PC-9 (cell line): ENCODE measurements around the gene CC2D2A. TPM values are rescaled to one million over a fixed set of nuclear protein-coding genes. Genes with fewer than 3 reads are reported as not detected.

Source experiments
- BruUV-seq: library from RNA; stranded (reverse); fragments of 400-500 nt; replicated peaks from 2 replicates; lab custom pipeline; 2021; lab: Mats Ljungman, UMichigan
- CTCF ChIA-PET: fragments of 300-600 bp; sonication (Branson Sonifier 250); formaldehyde crosslinking; loops from one replicate; lab custom pipeline; 2022; ENCODE audit warnings: antibody characterized with exemption; lab: Charles Lee
- POLR2A ChIA-PET: fragments of 300-600 bp; sonication (Branson Sonifier 250); formaldehyde crosslinking; loops from one replicate; lab custom pipeline; 2022; ENCODE audit warnings: antibody characterized with exemption; ENCODE audit not compliant: unreplicated experiment; lab: Charles Lee
- DNase-seq, 2 experiments: peaks; one replicate each; pipeline versions ENCODE4 v3.0.0 to v3.0.0-alpha.2; 2015 to 2022; ENCODE audit warnings: mixed read lengths in 1 of 2
- H2AFZ ChIP-seq: fragments of 200-600 bp; sonication (generic); 2 replicates; pipeline ENCODE4 v1.8.1; 2017; ENCODE audit warnings: antibody characterized with exemption
- H3F3A ChIP-seq: fragments of 200-600 bp; sonication (generic); 2 replicates; pipeline ENCODE4 v1.8.1; 2017; ENCODE audit warnings: antibody characterized with exemption, mild to moderate bottlenecking, low read depth; ENCODE audit not compliant: insufficient read depth
- H3K27ac ChIP-seq: fragments of 200-600 bp; sonication (generic); 2 replicates; pipeline ENCODE4 v1.6.1; 2016; ENCODE audit warnings: mixed run types
- H3K27me3 ChIP-seq: fragments of 200-600 bp; sonication (generic); 2 replicates; pipeline ENCODE4 v1.6.1; 2016; ENCODE audit warnings: low read depth, mixed run types; ENCODE audit not compliant: insufficient read depth
- H3K36me3 ChIP-seq: fragments of 200-600 bp; sonication (generic); 2 replicates; pipeline ENCODE4 v1.6.1; 2016; ENCODE audit warnings: low read depth, mixed run types
- H3K4me1 ChIP-seq: fragments of 200-600 bp; sonication (generic); replicated peaks from 2 replicates; pipeline ENCODE4 v1.6.1; 2016; ENCODE audit warnings: mixed run types; ENCODE audit not compliant: insufficient read depth
- H3K4me2 ChIP-seq: fragments of 200-600 bp; sonication (generic); 2 replicates; pipeline ENCODE4 v1.6.1; 2017; ENCODE audit warnings: mixed run types
- H3K4me3 ChIP-seq: fragments of 200-600 bp; sonication (generic); 2 replicates; pipeline ENCODE4 v1.6.1; 2016; ENCODE audit warnings: mixed run types
- H3K79me2 ChIP-seq: fragments of 200-600 bp; sonication (generic); 2 replicates; pipeline ENCODE4 v1.6.1; 2017; ENCODE audit warnings: low read depth, mixed run types
- H3K9me2 ChIP-seq: fragments of 200-600 bp; sonication (generic); 2 replicates; pipeline ENCODE4 v1.8.1; 2017; ENCODE audit warnings: mild to moderate bottlenecking; ENCODE audit not compliant: insufficient read depth
- H3K9me3 ChIP-seq: fragments of 200-600 bp; sonication (generic); 2 replicates; pipeline ENCODE4 v1.8.1; 2016; ENCODE audit warnings: low read depth; ENCODE audit not compliant: insufficient read depth
- H4K20me1 ChIP-seq: fragments of 200-600 bp; sonication (generic); 2 replicates; pipeline ENCODE4 v1.8.1; 2017; ENCODE audit not compliant: insufficient read depth
- EZH2 ChIP-seq: fragments of 200-600 bp; sonication (generic); IDR thresholded peaks from 2 replicates; pipeline ENCODE4 v1.8.0; 2017; ENCODE audit warnings: antibody characterized with exemption, low read depth
- intact Hi-C: fragments of 100-400 bp; cut with micrococcal nuclease; formaldehyde crosslinking; loops from one replicate; pipeline ENCODE4 v1.10.0; 2022; ENCODE audit not compliant: unreplicated experiment
- total RNA-seq: library from RNA; stranded (reverse); gene quantifications from 2 replicates; pipeline ENCODE4 v1.2.3, GENCODE V29; 2021
- TF ChIP-seq, protein P1 (sequence below): fragments of 200-600 bp; sonication (generic); conservative IDR thresholded peaks from 2 replicates; pipeline ENCODE4 v1.6.1; 2017; ENCODE audit warnings: mixed run types, antibody characterized with exemption, mild to moderate bottlenecking, moderate library complexity

CC2D2A gene
- total RNA-seq, 1 experiment from 2014 or later, result 6.9 TPM

DNA sequence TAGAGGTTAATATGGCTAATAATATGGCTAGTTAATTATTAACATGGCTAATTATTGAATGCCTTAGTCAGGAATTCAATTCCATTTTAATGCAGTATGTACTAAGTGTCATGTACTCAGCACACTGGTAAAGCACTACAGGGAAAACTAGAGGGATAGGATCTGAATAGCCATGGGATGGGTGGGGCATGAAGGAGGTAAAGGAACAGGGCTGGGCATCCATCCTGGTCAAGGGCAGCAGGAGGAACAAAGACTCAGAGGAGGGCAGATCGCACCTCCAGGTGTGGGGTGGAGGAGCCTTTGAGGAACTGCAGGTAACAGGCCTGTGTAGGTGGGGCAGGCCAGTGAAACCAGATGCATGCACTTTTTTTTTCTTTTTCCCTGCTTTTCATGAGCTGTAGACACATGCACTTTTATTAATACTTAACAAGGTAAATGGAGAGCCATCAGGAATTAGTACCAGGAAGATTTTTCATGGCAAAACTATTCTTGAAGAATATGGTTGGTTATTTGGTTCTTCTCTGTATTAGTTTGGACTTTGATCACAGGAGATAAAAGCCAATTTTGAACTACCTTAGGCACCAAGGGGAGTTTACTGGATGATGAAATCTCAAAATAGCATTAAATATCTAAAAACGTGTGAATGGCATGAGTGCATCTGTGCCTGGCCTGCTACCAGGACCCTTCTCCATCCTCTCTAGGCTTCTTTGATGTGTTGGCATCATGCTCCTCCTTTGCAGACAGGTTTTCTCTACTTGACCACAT lies 88.3 kb downstream of the CC2D2A start:
- no TSS peak for BruUV-seq
- no peaks in the 10 kb centered on the region for H3F3A ChIP-seq
- DNase-seq, result no peak
- no peaks in the 10 kb centered on the region for H3K27me3 ChIP-seq
- intact Hi-C loops, result no loop called here
- ChIA-PET POLR2A (no interaction called here), CTCF (no interaction called here)
- no peak overlapping the region for H3K4me3 ChIP-seq
- no peaks in the 10 kb centered on the region for H4K20me1 ChIP-seq
- no peak overlapping the region for H3K4me2 ChIP-seq
- no peaks in the 10 kb centered on the region for H3K4me1 ChIP-seq
- H3K9me2 ChIP-seq, result no peaks in the 10 kb centered on the region
- no peaks in the 10 kb centered on the region for H3K79me2 ChIP-seq
- no peak overlapping the region for H2AFZ ChIP-seq
- no peaks in the 10 kb centered on the region for H3K9me3 ChIP-seq
- no peak overlapping the region for H3K27ac ChIP-seq
- TF ChIP-seq EZH2, result no peak
- TF ChIP-seq, protein P1, sequence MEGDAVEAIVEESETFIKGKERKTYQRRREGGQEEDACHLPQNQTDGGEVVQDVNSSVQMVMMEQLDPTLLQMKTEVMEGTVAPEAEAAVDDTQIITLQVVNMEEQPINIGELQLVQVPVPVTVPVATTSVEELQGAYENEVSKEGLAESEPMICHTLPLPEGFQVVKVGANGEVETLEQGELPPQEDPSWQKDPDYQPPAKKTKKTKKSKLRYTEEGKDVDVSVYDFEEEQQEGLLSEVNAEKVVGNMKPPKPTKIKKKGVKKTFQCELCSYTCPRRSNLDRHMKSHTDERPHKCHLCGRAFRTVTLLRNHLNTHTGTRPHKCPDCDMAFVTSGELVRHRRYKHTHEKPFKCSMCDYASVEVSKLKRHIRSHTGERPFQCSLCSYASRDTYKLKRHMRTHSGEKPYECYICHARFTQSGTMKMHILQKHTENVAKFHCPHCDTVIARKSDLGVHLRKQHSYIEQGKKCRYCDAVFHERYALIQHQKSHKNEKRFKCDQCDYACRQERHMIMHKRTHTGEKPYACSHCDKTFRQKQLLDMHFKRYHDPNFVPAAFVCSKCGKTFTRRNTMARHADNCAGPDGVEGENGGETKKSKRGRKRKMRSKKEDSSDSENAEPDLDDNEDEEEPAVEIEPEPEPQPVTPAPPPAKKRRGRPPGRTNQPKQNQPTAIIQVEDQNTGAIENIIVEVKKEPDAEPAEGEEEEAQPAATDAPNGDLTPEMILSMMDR, result no peak
- H3K36me3 ChIP-seq, result no peaks in the 10 kb centered on the region

DNA sequence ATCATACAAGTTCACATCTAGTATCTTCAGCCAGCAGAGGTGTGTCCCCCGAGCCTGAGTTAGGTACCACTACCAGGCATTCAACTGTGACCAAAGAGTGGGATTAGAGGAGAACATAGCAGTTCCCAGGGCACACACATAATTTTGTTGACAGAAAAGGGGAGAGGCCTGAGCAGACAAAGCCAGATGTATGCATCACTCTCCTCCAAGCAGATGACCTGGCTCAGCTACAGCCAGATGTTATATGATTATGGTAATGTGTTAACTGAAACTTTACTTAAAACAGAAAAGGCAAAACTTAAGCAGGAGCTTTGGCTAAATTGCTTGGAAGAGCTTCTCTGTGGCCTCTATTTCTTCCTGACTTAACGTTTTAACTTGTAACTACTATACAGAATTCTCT lies 88.9 kb downstream of the CC2D2A start:
- TF ChIP-seq, protein P1, result no peak
- TF ChIP-seq EZH2, result no peak

DNA sequence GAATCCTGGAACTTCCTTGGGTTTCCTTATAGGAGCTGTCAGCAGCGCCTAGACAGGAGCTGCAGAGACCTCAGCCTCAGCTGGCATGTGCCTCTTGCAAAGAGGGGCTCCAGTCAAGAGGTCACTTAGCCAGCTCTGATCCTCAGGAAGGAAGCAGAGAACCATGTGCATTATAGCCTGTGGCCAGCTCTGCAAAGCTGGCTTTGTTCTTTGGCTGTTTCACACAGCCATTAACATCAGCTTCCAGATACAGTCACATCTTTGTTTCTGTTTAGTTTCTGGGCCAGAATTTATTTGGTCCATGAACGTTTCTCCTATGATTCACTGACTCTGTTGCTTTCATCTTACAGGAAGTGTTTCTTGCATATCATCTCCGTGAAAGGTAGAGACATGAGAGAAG lies 92.4 kb downstream of the CC2D2A start:
- H3K27ac ChIP-seq, result no peak overlapping the region
- no peaks in the 10 kb centered on the region for H3K9me2 ChIP-seq
- H3K36me3 ChIP-seq, result no peaks in the 10 kb centered on the region
- no peak overlapping the region for H3K4me2 ChIP-seq
- no peaks in the 10 kb centered on the region for H3K4me1 ChIP-seq
- no peak overlapping the region for H2AFZ ChIP-seq
- TF ChIP-seq, protein P1, result no peak
- TF ChIP-seq EZH2, result no peak
- H3K79me2 ChIP-seq, result no peaks in the 10 kb centered on the region
- no peaks in the 10 kb centered on the region for H3F3A ChIP-seq
- CTCF ChIA-PET, result no interaction called here
- no peak for DNase-seq
- no TSS peak for BruUV-seq
- intact Hi-C loops, result no loop called here
- H3K27me3 ChIP-seq, result no peaks in the 10 kb centered on the region
- no peaks in the 10 kb centered on the region for H3K9me3 ChIP-seq
- POLR2A ChIA-PET, result no interaction called here
- no peak overlapping the region for H3K4me3 ChIP-seq
- no peaks in the 10 kb centered on the region for H4K20me1 ChIP-seq

More for the DNA sequence above, 88.9 kb downstream of the CC2D2A start:
- Histone ChIP-seq H3K27me3 (no peaks in the 10 kb centered on the region), H3K36me3 (no peaks in the 10 kb centered on the region), H4K20me1 (no peaks in the 10 kb centered on the region), H3K79me2 (no peaks in the 10 kb centered on the region), H3K4me2 (no peak overlapping the region), H3K9me2 (no peaks in the 10 kb centered on the region), H2AFZ (no peak overlapping the region), H3F3A (no peaks in the 10 kb centered on the region), H3K4me1 (no peaks in the 10 kb centered on the region), H3K4me3 (no peak overlapping the region), H3K27ac (no peak overlapping the region), H3K9me3 (no peaks in the 10 kb centered on the region)
- intact Hi-C loops, result no loop called here
- BruUV-seq, result no TSS peak
- DNase-seq, result no peak
- CTCF ChIA-PET, result no interaction called here
- POLR2A ChIA-PET, result no interaction called here
